H9 (cell line): ENCODE measurements around the gene RPA1. TPM values are rescaled to one million over a fixed set of nuclear protein-coding genes. Genes with fewer than 3 reads are reported as not detected.

Experiments used
- DNase-seq: peaks from one replicate; pipeline ENCODE4 v3.0.0-alpha.2; 2017
- H2AFZ ChIP-seq: one replicate; pipeline ENCODE4 v1.6.1; 2013; ENCODE audit warnings: mild to moderate bottlenecking, low read length, control low read depth, moderate library complexity
- H2AK5ac ChIP-seq: 2 replicates; pipeline ENCODE4 v1.6.1; 2013; ENCODE audit warnings: low read length, control low read depth, mixed read lengths; ENCODE audit not compliant: insufficient read length
- H2BK120ac ChIP-seq: one replicate; pipeline ENCODE4 v1.6.1; 2013; ENCODE audit warnings: low read depth, mild to moderate bottlenecking, low read length, control low read depth, inconsistent platforms; ENCODE audit not compliant: poor library complexity, severe bottlenecking
- H2BK12ac ChIP-seq: 2 replicates; pipeline ENCODE4 v1.6.1; 2013; ENCODE audit warnings: low read length, control low read depth, mixed read lengths, low read depth; ENCODE audit not compliant: insufficient read length
- H2BK15ac ChIP-seq: 2 replicates; pipeline ENCODE4 v1.6.1; 2013; ENCODE audit warnings: low read depth, low read length, control low read depth
- H2BK20ac ChIP-seq: one replicate; pipeline ENCODE4 v1.6.1; 2013; ENCODE audit warnings: low read depth, mild to moderate bottlenecking, low read length, control low read depth, inconsistent platforms; ENCODE audit not compliant: poor library complexity, severe bottlenecking
- H2BK5ac ChIP-seq: 2 replicates; pipeline ENCODE4 v1.6.1; 2013; ENCODE audit warnings: low read length, control low read depth, mixed read lengths; ENCODE audit not compliant: insufficient read length
- H3K14ac ChIP-seq: 2 replicates; pipeline ENCODE4 v1.6.1; 2013; ENCODE audit warnings: low read length, control low read depth; ENCODE audit not compliant: insufficient read depth
- H3K18ac ChIP-seq: 2 replicates; pipeline ENCODE4 v1.6.1; 2013; ENCODE audit warnings: low read depth, mild to moderate bottlenecking, mixed read lengths, low read length, control low read depth; ENCODE audit not compliant: insufficient read length
- H3K23ac ChIP-seq: 2 replicates; pipeline ENCODE4 v1.6.1; 2013; ENCODE audit warnings: low read length, control low read depth, mixed read lengths, low read depth; ENCODE audit not compliant: insufficient read length
- H3K23me2 ChIP-seq: 2 replicates; pipeline ENCODE4 v1.6.1; 2013; ENCODE audit warnings: low read depth, mild to moderate bottlenecking, mixed read lengths, low read length, control low read depth; ENCODE audit not compliant: insufficient read length, poor library complexity, severe bottlenecking
- H3K27ac ChIP-seq: 2 replicates; pipeline ENCODE4 v1.5.1; 2013; ENCODE audit warnings: low read length, control low read depth, mixed read lengths, low read depth; ENCODE audit not compliant: insufficient read length
- H3K27me3 ChIP-seq: 2 replicates; pipeline ENCODE4 v1.6.1; 2013; ENCODE audit warnings: low read length, control low read depth, inconsistent platforms; ENCODE audit not compliant: insufficient read depth
- H3K4ac ChIP-seq: 2 replicates; pipeline ENCODE4 v1.6.1; 2013; ENCODE audit warnings: low read depth, mild to moderate bottlenecking, control low read depth, inconsistent platforms, low read length, moderate library complexity
- H3K4me1 ChIP-seq: 2 replicates; pipeline ENCODE4 v1.6.1; 2013; ENCODE audit warnings: low read length, control low read depth, inconsistent platforms; ENCODE audit not compliant: insufficient read depth
- H3K4me2 ChIP-seq: 2 replicates; pipeline ENCODE4 v1.6.1; 2013; ENCODE audit warnings: low read length, control low read depth, mixed read lengths; ENCODE audit not compliant: insufficient read length, insufficient read depth
- H3K56ac ChIP-seq: 2 replicates; pipeline ENCODE4 v1.6.1; 2013; ENCODE audit warnings: low read depth, mild to moderate bottlenecking, mixed read lengths, low read length, control low read depth; ENCODE audit not compliant: insufficient read length
- H3K79me1 ChIP-seq: 2 replicates; pipeline ENCODE4 v1.6.1; 2013; ENCODE audit warnings: low read depth, mild to moderate bottlenecking, moderate library complexity, low read length, control low read depth, inconsistent platforms; ENCODE audit not compliant: insufficient read depth, poor library complexity, severe bottlenecking
- H3K79me2 ChIP-seq: 2 replicates; pipeline ENCODE4 v1.6.1; 2013; ENCODE audit warnings: low read length, control low read depth, inconsistent platforms; ENCODE audit not compliant: insufficient read depth
- H3K9ac ChIP-seq: 2 replicates; pipeline ENCODE4 v1.6.1; 2013; ENCODE audit warnings: low read length, control low read depth, mixed read lengths; ENCODE audit not compliant: insufficient read length; ENCODE audit errors: extremely low read depth
- H3K9me3 ChIP-seq: one replicate; pipeline ENCODE4 v1.6.1; 2013; ENCODE audit warnings: low read depth, low read length, inconsistent platforms; ENCODE audit not compliant: control insufficient read depth
- H3T11ph ChIP-seq: one replicate; pipeline ENCODE4 v1.6.1; 2013; ENCODE audit warnings: mild to moderate bottlenecking, low read length, control low read depth, inconsistent platforms
- H4K20me1 ChIP-seq: one replicate; pipeline ENCODE4 v1.6.1; 2013; ENCODE audit not compliant: control insufficient read depth, insufficient read length, insufficient read depth
- H4K5ac ChIP-seq: 2 replicates; pipeline ENCODE4 v1.6.1; 2013; ENCODE audit warnings: low read depth, mild to moderate bottlenecking, mixed read lengths, low read length, control low read depth; ENCODE audit not compliant: insufficient read length
- H4K8ac ChIP-seq: replicated peaks from 2 replicates; pipeline ENCODE4 v1.6.1; 2013; ENCODE audit warnings: low read length, control low read depth, mixed read lengths, low read depth; ENCODE audit not compliant: insufficient read length
- H4K91ac ChIP-seq: 2 replicates; pipeline ENCODE4 v1.6.1; 2013; ENCODE audit warnings: low read depth, mild to moderate bottlenecking, moderate library complexity, mixed read lengths, low read length, control low read depth; ENCODE audit not compliant: insufficient read length
- H3K27ac Mint-ChIP-seq, 3 experiments: 2 replicates in 2 of 3; 3 replicates in 1 of 3; pipeline ENCODE4 v1.8.0; 2020 to 2021; ENCODE audit warnings: mixed read lengths in 3 of 3, mild to moderate bottlenecking in 1 of 3, moderate library complexity in 1 of 3
- H3K27me3 Mint-ChIP-seq: 2 replicates; pipeline ENCODE4 v1.8.0; 2021; ENCODE audit warnings: low read depth, mild to moderate bottlenecking, moderate library complexity, mixed read lengths
- H3K36me3 Mint-ChIP-seq, 3 experiments: 2 replicates in 2 of 3; 3 replicates in 1 of 3; pipeline ENCODE4 v1.8.0; 2020 to 2021; ENCODE audit warnings: low read depth in 3 of 3, mixed read lengths in 3 of 3; ENCODE audit not compliant: insufficient read depth in 1 of 3
- H3K4me1 Mint-ChIP-seq, 2 experiments: 2 replicates each; pipeline ENCODE4 v1.8.0; 2020; ENCODE audit warnings: mixed read lengths in 2 of 2
- H3K4me3 Mint-ChIP-seq, 2 experiments: 2 replicates in 1 of 2; 3 replicates in 1 of 2; pipeline ENCODE4 v1.8.0; 2020 to 2021; ENCODE audit warnings: mild to moderate bottlenecking in 2 of 2, mixed read lengths in 2 of 2, moderate library complexity in 1 of 2
- H3K9me3 Mint-ChIP-seq, 2 experiments: 2 replicates in 1 of 2; 3 replicates in 1 of 2; pipeline ENCODE4 v1.8.0; 2020; ENCODE audit warnings: mild to moderate bottlenecking in 2 of 2, mixed read lengths in 2 of 2, moderate library complexity in 1 of 2
- WGBS: extraction: QIAGEN DNeasy Blood & Tissue Kit; methylation state at CpG from one replicate; pipeline ENCODE4 v1.1.7; 2013; ENCODE audit warnings: missing lambda C conversion rate, low lambda C conversion rate, mixed read lengths; ENCODE audit not compliant: insufficient read length; ENCODE audit errors: extremely low coverage; 5-methylcytosine and 5-hydroxymethylcytosine counted together
- total RNA-seq: library from RNA; stranded (reverse); gene quantifications from 2 replicates; pipeline ENCODE4 v1.2.1, GENCODE V29; 2021
- TF ChIP-seq, protein P1 (sequence below): fragments of 200-600 bp; sonication (generic); conservative IDR thresholded peaks from 3 replicates; pipeline ENCODE4 v1.8.0; 2021; ENCODE audit warnings: antibody characterized with exemption, mild to moderate bottlenecking

The RPA1 gene
- total RNA-seq, 1 experiment from 2014 or later, result 215 TPM

DNA sequence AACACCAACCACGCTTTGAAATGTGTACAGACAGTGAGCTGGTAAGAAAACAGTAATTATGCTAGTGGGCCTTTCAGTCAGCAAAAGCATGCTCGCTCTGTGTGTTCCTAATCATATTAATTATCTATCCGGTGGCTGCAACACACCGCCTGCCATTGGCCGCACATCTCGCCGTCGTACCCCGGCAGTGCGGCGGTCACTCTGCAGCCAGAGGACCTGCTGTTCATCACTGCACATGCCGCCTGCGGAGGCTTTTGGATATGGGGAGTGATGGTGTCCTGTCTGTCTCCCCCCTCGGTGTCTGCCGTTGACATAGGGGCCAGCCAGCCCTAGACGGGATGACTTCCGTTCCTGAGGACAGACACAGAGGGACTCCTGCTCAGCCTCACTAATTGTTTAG lies 68.5 kb downstream of the RPA1 start:
- Histone ChIP-seq H3K79me1 (no peaks in the 10 kb centered on the region), H3K27me3 (peaks cover 2% of the 10 kb centered on the region; the same call in 1 of the 2 replicates), H3K18ac (no peak overlapping the region), H2AFZ (no peak overlapping the region), H4K8ac (no peak overlapping the region), H3K79me2 (no peaks in the 10 kb centered on the region), H3T11ph (no peak overlapping the region), H3K4ac (no peak overlapping the region), H2BK12ac (no peak overlapping the region), H3K9me3 (no peaks in the 10 kb centered on the region), H3K27ac (no peak overlapping the region), H2BK5ac (no peak overlapping the region), H3K9ac (no peak overlapping the region), H2BK15ac (no peak overlapping the region), H4K5ac (no peak overlapping the region), H3K4me2 (no peak overlapping the region), H3K23me2 (no peaks in the 10 kb centered on the region), H3K56ac (no peak overlapping the region), H2AK5ac (no peak overlapping the region), H2BK20ac (no peak overlapping the region), H4K91ac (no peak overlapping the region), H3K23ac (no peak overlapping the region), H3K14ac (no peak overlapping the region), H2BK120ac (no peak overlapping the region), H3K4me1 (no peaks in the 10 kb centered on the region), H4K20me1 (no peaks in the 10 kb centered on the region)
- H3K27ac Mint-ChIP-seq, result peak overlapping the region in 1 of 3 experiments; percentile 53; a peak in 1 of 7 replicates
- H3K4me1 Mint-ChIP-seq, result no peaks in the 10 kb centered on the region
- no peak for DNase-seq
- no CpG with 5 or more reads among the region's 17 CpGs for WGBS
- no peaks in the 10 kb centered on the region for H3K9me3 Mint-ChIP-seq
- no peak overlapping the region for H3K4me3 Mint-ChIP-seq
- peaks cover 19 to 57% (median 48%) of the 10 kb centered on the region in 3 experiments for H3K36me3 Mint-ChIP-seq
- TF ChIP-seq, protein P1, sequence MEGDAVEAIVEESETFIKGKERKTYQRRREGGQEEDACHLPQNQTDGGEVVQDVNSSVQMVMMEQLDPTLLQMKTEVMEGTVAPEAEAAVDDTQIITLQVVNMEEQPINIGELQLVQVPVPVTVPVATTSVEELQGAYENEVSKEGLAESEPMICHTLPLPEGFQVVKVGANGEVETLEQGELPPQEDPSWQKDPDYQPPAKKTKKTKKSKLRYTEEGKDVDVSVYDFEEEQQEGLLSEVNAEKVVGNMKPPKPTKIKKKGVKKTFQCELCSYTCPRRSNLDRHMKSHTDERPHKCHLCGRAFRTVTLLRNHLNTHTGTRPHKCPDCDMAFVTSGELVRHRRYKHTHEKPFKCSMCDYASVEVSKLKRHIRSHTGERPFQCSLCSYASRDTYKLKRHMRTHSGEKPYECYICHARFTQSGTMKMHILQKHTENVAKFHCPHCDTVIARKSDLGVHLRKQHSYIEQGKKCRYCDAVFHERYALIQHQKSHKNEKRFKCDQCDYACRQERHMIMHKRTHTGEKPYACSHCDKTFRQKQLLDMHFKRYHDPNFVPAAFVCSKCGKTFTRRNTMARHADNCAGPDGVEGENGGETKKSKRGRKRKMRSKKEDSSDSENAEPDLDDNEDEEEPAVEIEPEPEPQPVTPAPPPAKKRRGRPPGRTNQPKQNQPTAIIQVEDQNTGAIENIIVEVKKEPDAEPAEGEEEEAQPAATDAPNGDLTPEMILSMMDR, result no peak
- H3K27me3 Mint-ChIP-seq, result peaks cover 13% of the 10 kb centered on the region
